Fibroblast of the aortic adventitia (primary cell): ENCODE measurements around the gene SIGLEC1. TPM values are rescaled to one million over a fixed set of nuclear protein-coding genes. Genes with fewer than 3 reads are reported as not detected.

Experiments
- DNase-seq: peaks from one replicate; pipeline ENCODE4 v3.0.0-alpha.2; 2010; ENCODE audit warnings: low read depth
- H3K4me3 ChIP-seq: 2 replicates; pipeline ENCODE4 v1.5.1; 2011; ENCODE audit warnings: low read depth, mild to moderate bottlenecking, control low read depth, low read length, moderate library complexity
- total RNA-seq: library from RNA; depleted of rRNA; stranded (reverse); fragments of >200 nt; gene quantifications from 2 replicates; pipeline ENCODE4 v1.2.3, GENCODE V29; 2012; ENCODE audit warnings: low replicate concordance
- TF ChIP-seq, protein P1 (sequence below): IDR thresholded peaks from 2 replicates; pipeline ENCODE4 v1.5.1; 2011; ENCODE audit warnings: mild to moderate bottlenecking, low read length, control low read depth, inconsistent platforms; ENCODE audit not compliant: insufficient read depth

The SIGLEC1 gene
- total RNA-seq, 1 donor: not detected

DNA sequence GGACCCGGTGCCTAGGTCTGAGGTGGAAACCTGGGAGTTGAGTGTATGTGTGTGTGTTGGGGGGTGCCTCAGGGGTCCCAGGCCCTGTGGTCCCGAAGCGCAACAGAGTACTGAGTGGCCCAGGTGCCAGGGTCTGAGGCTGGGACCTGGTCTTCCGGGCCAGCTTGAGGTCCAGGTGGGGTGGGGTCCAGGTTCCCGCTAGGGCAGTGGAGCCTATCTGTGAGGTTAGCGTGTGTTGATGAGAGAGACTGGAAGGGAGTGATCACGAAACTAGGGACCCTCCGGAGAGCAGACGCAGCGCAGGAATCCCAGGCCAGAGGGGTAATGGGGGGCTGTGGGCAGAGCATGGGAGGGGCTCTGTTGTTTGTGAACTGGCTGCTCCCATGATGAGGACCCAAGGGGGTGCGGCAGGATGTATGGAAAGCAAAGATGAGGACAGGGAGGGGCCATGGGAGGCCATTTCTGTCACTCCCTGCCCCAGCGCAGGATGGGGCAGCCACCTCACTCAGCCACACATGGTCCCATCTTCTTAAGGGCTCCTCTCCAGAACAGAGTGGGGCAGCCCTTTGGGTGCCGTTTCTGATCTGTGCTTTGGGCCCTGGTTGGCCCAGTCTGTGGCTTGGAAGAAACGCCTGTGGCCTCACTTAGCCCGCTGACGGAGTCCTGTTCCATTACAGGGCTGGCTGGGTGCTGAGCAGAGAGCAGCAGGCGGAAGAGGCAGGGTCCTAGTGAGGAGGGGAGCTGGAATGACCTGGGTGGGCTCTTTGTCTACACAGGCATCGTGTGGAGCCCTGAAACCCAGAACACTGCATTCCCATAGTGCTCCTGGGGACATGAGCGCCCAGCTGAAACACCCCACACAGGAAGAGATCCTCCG lies 21.0 kb upstream of the SIGLEC1 start:
- TF ChIP-seq, protein P1, sequence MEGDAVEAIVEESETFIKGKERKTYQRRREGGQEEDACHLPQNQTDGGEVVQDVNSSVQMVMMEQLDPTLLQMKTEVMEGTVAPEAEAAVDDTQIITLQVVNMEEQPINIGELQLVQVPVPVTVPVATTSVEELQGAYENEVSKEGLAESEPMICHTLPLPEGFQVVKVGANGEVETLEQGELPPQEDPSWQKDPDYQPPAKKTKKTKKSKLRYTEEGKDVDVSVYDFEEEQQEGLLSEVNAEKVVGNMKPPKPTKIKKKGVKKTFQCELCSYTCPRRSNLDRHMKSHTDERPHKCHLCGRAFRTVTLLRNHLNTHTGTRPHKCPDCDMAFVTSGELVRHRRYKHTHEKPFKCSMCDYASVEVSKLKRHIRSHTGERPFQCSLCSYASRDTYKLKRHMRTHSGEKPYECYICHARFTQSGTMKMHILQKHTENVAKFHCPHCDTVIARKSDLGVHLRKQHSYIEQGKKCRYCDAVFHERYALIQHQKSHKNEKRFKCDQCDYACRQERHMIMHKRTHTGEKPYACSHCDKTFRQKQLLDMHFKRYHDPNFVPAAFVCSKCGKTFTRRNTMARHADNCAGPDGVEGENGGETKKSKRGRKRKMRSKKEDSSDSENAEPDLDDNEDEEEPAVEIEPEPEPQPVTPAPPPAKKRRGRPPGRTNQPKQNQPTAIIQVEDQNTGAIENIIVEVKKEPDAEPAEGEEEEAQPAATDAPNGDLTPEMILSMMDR: no peak
- DNase-seq: no peak
- no peak overlapping the region for H3K4me3 ChIP-seq

DNA sequence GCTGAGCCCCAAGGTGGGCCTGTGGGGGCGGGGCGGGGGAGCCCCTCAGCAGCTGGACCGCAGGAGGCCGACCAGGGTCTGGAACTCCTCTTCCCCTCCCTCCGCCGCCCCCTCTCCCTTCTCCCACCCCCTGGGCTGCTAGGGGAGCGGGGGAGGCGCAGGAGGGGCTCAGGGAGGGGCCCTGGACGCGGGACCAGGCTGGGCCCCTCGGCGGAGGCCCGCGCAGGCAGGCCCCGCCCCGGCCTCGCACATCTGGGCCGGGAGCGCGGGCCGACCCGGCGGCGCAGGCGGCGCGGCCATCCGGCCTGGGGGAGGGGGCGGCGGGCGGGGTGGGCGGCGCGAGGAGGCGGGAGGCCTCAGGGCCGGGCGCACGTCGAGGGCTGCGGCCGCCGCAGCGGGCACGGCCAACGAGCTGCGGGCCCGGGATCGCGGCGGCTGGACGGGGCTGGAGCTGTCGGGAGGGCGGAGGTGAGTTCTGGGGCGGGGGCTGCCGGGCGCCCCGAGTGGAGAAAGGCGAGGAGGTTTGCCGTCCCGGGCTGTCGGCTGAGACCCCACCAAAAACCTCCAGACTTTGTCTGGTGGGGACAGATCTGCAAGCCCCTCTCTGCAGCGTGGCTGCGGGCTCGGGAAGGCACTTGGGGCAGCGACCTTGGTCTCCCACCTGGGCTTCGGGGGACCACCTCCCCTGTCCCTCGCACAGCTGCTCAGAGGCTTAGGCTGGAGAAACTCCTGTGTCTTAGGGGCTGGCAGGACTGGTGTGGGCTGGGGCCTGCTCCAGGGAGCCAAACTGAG lies 20.1 kb upstream of the SIGLEC1 start, which contains the start of gene HSPA12B:
Gene HSPA12B (plus strand): TSS at position 359 of the 792 bp plus-strand sequence. CDS start 5,990 bp downstream, outside the sequence.
- H3K4me3 ChIP-seq: no peak within 1 kb of the TSS
- DNase-seq: no peak
- TF ChIP-seq, protein P1: no peak

DNA sequence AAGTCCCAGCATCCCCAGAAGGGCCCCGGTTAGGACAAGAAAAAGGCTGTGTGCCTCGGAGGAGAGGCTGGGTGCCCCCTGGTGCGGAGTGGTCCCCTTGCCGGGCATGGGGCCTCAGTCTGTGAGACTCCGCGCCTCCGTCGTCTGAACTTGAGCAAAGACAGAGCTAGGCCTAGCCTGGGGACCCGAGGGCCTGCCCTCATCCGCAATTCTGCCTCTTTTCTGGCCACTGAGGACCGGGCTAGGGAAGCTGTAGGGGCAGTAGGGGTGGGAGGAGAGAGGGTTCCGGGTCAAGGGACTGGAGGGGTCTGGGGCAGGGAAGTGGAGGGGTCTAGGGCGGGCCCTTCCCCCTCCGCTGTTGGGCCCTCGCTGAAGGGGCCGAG lies 19.5 kb upstream of the SIGLEC1 start:
- TF ChIP-seq, protein P1: no peak
- no peak overlapping the region for H3K4me3 ChIP-seq
- DNase-seq: no peak

DNA sequence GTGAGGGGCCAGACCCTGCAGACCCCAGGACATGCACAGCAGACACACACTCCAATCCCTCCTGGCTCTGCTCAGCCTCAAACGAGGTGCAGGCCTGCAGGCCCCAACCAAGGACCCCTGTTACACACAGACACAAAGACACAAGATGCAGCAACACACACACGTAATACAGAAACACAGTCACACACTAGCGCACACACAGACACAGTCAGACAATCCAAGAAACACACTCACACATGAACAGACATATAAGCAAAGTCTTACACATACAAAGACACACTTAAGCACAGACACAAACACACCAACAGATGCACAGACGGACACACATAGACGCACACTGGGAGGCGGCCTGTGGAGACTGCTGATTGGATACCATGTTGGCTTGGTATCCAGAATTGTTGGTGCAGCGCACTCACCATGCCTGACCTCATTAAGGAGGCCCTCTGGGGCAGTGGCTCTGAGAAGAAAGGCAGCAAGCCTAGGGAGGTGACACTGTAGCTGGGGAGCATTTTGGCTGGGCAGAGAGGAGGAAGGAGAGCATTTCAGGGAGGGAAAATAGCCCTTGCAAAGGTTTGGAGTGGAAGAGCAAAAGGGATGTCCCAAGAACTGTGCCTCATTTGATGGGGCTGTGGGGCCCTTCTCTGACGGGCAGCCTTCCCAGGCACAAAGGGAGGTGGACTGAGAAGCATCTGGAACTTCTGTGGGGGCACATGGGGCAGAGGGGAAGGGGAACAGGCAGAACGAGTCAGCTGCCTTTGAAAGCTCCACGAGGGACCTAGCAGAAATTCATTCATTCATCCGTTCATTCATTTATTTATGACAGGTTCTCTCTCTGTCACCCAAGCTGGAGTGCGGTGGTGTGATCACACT lies 18.6 kb upstream of the SIGLEC1 start:
- TF ChIP-seq, protein P1: no peak
- H3K4me3 ChIP-seq: no peak overlapping the region
- no peak for DNase-seq

DNA sequence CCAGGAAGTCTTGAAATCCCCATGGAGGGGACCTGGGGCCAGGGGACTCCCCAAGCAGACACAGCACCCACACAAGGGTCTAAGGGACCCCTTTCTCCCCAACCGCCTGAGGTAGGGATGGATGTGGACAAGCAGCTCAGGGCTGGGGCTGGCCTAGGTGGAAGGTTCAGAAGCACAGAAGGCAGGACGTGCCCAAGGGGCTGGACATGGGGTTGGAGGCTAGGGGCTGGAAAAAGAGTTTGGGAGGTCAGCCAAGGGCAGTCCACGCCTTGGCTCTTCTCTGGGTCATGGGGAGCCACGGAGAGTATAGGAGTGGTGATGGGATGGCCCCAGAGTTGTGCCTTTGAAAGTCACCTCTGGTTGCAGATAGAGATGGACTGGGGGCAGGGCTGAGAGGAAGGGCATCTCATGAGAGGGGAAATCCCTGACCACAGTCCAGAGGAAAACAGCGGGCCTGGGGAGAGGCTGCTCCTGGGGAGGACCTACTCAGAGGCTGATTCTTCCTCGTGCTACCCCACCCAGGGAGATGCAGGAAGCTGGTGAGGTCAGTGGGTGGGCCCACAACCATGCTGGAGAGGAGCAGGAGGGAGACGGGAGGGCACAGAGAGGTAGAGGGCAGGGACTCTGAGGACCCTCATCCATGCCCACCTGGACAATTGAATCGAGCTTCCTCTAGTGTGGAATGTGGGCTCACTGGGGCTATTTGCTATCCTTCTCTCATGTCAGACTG lies 17.6 kb upstream of the SIGLEC1 start:
- TF ChIP-seq, protein P1: no peak
- DNase-seq: no peak

More for the DNA sequence above, 17.6 kb upstream of the SIGLEC1 start:
- H3K4me3 ChIP-seq: no peak overlapping the region
